MM.1S (cell line): ENCODE data around the gene HM13.
"Not testable (repeated sequence)": the region's sequence is repeated elsewhere in the genome, so short reads cannot be mapped to it uniquely, and the experiment has no call there.

Experiments used
- DNase-seq: peaks from one replicate; pipeline ENCODE4 v3.0.0-alpha.2; 2015
- H2AFZ ChIP-seq: fragments of 300-600 bp; sonication (generic); 2 replicates; pipeline ENCODE4 v1.6.0; 2016; ENCODE audit warnings: antibody characterized with exemption, low read length
- H3F3A ChIP-seq: fragments of 300-600 bp; sonication (generic); 2 replicates; pipeline ENCODE4 v1.6.1; 2016; ENCODE audit warnings: mild to moderate bottlenecking, antibody characterized with exemption, low read length, moderate library complexity, mixed read lengths; ENCODE audit not compliant: insufficient read depth
- H3K27ac ChIP-seq: fragments of 300-600 bp; sonication (generic); 2 replicates; pipeline ENCODE4 v1.5.1; 2016; ENCODE audit warnings: mild to moderate bottlenecking, low read length
- H3K27me3 ChIP-seq: fragments of 300-600 bp; sonication (generic); replicated peaks from 2 replicates; pipeline ENCODE4 v1.6.0; 2016; ENCODE audit warnings: low read length; ENCODE audit not compliant: insufficient read depth
- H3K36me3 ChIP-seq: fragments of 300-600 bp; sonication (generic); replicated peaks from 2 replicates; pipeline ENCODE4 v1.6.1; 2016; ENCODE audit warnings: mild to moderate bottlenecking, low read length, mixed read lengths; ENCODE audit not compliant: insufficient read depth
- H3K4me1 ChIP-seq: fragments of 300-600 bp; sonication (generic); 2 replicates; pipeline ENCODE4 v1.6.1; 2016; ENCODE audit warnings: low read length, mixed read lengths
- H3K4me2 ChIP-seq: fragments of 300-600 bp; sonication (generic); 2 replicates; pipeline ENCODE4 v1.6.0; 2016; ENCODE audit warnings: low read depth, low read length
- H3K4me3 ChIP-seq: fragments of 300-600 bp; sonication (generic); 2 replicates; pipeline ENCODE4 v1.5.1; 2016; ENCODE audit warnings: low read length, mixed read lengths
- H3K79me2 ChIP-seq: fragments of 300-600 bp; sonication (generic); 2 replicates; pipeline ENCODE4 v1.6.1; 2016; ENCODE audit warnings: mixed run types, low read length, mixed read lengths
- H3K9ac ChIP-seq: fragments of 300-600 bp; sonication (generic); 2 replicates; pipeline ENCODE4 v1.6.1; 2016; ENCODE audit warnings: low read length, mixed read lengths
- H3K9me2 ChIP-seq: fragments of 300-600 bp; sonication (generic); replicated peaks from 2 replicates; pipeline ENCODE4 v1.6.1; 2016; ENCODE audit warnings: mild to moderate bottlenecking, low read length, mixed read lengths; ENCODE audit not compliant: insufficient read depth
- H3K9me3 ChIP-seq: fragments of 300-600 bp; sonication (generic); replicated peaks from 2 replicates; pipeline ENCODE4 v1.6.1; 2016; ENCODE audit warnings: mild to moderate bottlenecking, low read length, mixed read lengths; ENCODE audit not compliant: insufficient read depth
- H4K20me1 ChIP-seq: fragments of 300-600 bp; sonication (generic); 2 replicates; pipeline ENCODE4 v1.6.1; 2016; ENCODE audit warnings: mild to moderate bottlenecking, low read length, moderate library complexity, mixed read lengths; ENCODE audit not compliant: insufficient read depth
- CTCF ChIP-seq: fragments of 300-600 bp; sonication (generic); IDR thresholded peaks from 2 replicates; pipeline ENCODE4 v1.5.1; 2016; ENCODE audit warnings: antibody characterized with exemption, low read length, mixed read lengths
- EZH2 ChIP-seq: fragments of 300-600 bp; sonication (generic); optimal IDR thresholded peaks from 2 replicates; pipeline ENCODE3; 2017; ENCODE audit warnings: low read depth, mild to moderate bottlenecking, antibody characterized with exemption, low read length, mixed read lengths
- EZH2phosphoT487 ChIP-seq: fragments of 300-600 bp; sonication (generic); IDR thresholded peaks from 2 replicates; pipeline ENCODE4 v1.6.1; 2018; ENCODE audit warnings: antibody characterized with exemption, low read length

HM13 gene

GRCh38 chr20:31595380-31595653 is 81.1 kb downstream of the HM13 start:
- no peak overlapping the region for H3K4me3 ChIP-seq
- no peak for DNase-seq
- no peak for TF ChIP-seq EZH2phosphoT487
- no peak for TF ChIP-seq CTCF
- no peak for TF ChIP-seq EZH2
- no peaks in the 10 kb centered on the region for H3K79me2 ChIP-seq
- H3K9ac ChIP-seq = no peak overlapping the region
- no peaks in the 10 kb centered on the region for H3K27me3 ChIP-seq
- no peaks in the 10 kb centered on the region for H3K36me3 ChIP-seq
- no peak overlapping the region for H2AFZ ChIP-seq
- H3K4me1 ChIP-seq = no peaks in the 10 kb centered on the region
- H3K9me2 ChIP-seq = no peaks in the 10 kb centered on the region
- no peaks in the 10 kb centered on the region for H3F3A ChIP-seq
- no peak overlapping the region for H3K27ac ChIP-seq
- H4K20me1 ChIP-seq = no peaks in the 10 kb centered on the region
- H3K4me2 ChIP-seq = no peak overlapping the region
- no peaks in the 10 kb centered on the region for H3K9me3 ChIP-seq

- Histone ChIP-seq H3K9ac (no peak overlapping the region), H3K27me3 (no peaks in the 10 kb centered on the region), H4K20me1 (no peaks in the 10 kb centered on the region), H3K36me3 (no peaks in the 10 kb centered on the region), H3K4me2 (no peak overlapping the region), H3K9me3 (no peaks in the 10 kb centered on the region), H3K4me3 (no peak overlapping the region), H3F3A (no peaks in the 10 kb centered on the region), H3K79me2 (no peaks in the 10 kb centered on the region), H3K27ac (no peak overlapping the region), H3K4me1 (no peaks in the 10 kb centered on the region), H3K9me2 (no peaks in the 10 kb centered on the region), H2AFZ (no peak overlapping the region)
- DNase-seq = no peak
- no peak for TF ChIP-seq EZH2
- no peak for TF ChIP-seq EZH2phosphoT487
- no peak for TF ChIP-seq CTCF
Measured at GRCh38 chr20:31595654-31596411, 81.6 kb downstream of the HM13 start.

- H3K27ac ChIP-seq, DNase-seq, H3K79me2 ChIP-seq, H4K20me1 ChIP-seq, H3K9me3 ChIP-seq, H3K27me3 ChIP-seq, H3F3A ChIP-seq, H3K9ac ChIP-seq, H3K36me3 ChIP-seq, H3K9me2 ChIP-seq, H3K4me1 ChIP-seq, H3K4me2 ChIP-seq, H3K4me3 ChIP-seq, H2AFZ ChIP-seq: not testable (repeated sequence)
Measured at GRCh38 chr20:31596412-31596715, 82.1 kb downstream of the HM13 start.

GRCh38 chr20:31596831-31597480 is 82.7 kb downstream of the HM13 start:
- Histone ChIP-seq H3K4me2 (no peak overlapping the region), H2AFZ (no peak overlapping the region), H3K27ac (no peak overlapping the region), H3F3A (no peaks in the 10 kb centered on the region), H3K9ac (no peak overlapping the region), H3K36me3 (no peaks in the 10 kb centered on the region), H4K20me1 (no peaks in the 10 kb centered on the region), H3K9me2 (no peaks in the 10 kb centered on the region), H3K27me3 (no peaks in the 10 kb centered on the region), H3K4me3 (no peak overlapping the region), H3K79me2 (no peaks in the 10 kb centered on the region), H3K4me1 (no peaks in the 10 kb centered on the region), H3K9me3 (no peaks in the 10 kb centered on the region)
- no peak for DNase-seq
- TF ChIP-seq EZH2phosphoT487 = no peak
- TF ChIP-seq CTCF = no peak
- no peak for TF ChIP-seq EZH2
